ENCODE results near the gene DNAJC7. TPM values are rescaled to one million over a fixed set of nuclear protein-coding genes. Genes with fewer than 3 reads are reported as not detected.
"Not testable (repeated sequence)": the region's sequence is repeated elsewhere in the genome, so short reads cannot be mapped to it uniquely, and the experiment has no call there.

The DNAJC7 gene
- total RNA-seq, 1 donor from 2014 or later = 103 TPM

GRCh38 chr17:42016411-42016831, 818 bp downstream of the DNAJC7 start:
- intact Hi-C loops (cut with micrococcal nuclease) = loop anchor here (2.0 to 5.0 kb wide), 3 partner anchors 86 to 520 kb away; partner anchors contain the start of genes NAGLU, ODAD4 and STAT5A

GRCh38 chr17:42013740-42014139, 3.5 kb downstream of the DNAJC7 start:
- intact Hi-C loops (cut with micrococcal nuclease) = not testable (repeated sequence)

GRCh38 chr17:42012363-42012762, 4.9 kb downstream of the DNAJC7 start:
- intact Hi-C loops (cut with micrococcal nuclease) = not testable (repeated sequence)

DNA sequence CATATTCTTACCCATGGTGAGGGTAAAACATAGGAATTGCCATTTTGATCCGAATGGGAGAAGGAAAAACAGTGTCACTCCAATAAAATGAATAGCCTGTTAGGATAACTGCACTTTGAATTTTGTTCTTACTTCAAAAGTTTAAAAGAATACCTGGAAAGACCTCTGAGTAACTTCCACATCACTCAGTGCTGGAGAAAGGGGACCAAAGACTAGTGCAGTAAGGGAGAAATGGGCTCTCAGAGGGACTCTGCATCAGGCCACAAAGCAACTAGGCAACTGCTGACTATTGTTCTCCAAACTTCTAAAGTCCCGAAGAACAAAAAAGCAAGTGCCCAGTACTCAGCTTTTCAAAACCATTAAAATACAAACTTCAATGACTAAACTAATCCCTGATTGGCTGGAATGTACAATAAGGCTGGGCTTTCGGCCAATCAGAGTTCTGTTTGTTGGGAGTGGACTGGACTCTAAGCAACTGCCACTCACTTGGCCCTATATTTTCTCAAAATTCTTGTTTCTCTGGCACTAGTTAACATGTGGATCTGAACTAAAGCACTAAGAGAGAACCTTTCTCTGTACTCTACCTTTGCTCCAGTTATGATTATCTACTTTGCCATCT, 6.2 kb downstream of the DNAJC7 start:
- intact Hi-C loops (cut with micrococcal nuclease) = no loop called here

GRCh38 chr17:42010266-42010680, 7.0 kb downstream of the DNAJC7 start:
- intact Hi-C loops (cut with micrococcal nuclease) = not testable (repeated sequence)

DNA sequence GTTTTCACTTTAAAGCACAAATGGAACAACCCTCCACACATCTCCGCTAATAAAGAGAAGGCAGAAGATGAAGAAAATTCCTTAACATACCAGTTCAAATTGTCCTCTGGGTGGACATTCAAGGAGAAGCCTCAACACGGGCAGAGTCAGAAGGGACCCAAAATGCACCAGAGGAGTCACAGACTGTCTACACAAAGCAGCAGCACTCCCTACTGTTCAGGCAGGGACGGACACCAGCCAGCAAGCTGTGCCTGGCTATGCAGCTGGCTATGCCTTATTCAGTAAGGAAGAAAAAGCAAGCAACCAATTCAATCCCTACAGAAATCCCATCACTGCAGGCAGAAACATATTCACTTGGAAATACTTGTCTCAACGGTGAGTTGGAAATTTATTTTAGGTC, 8.1 kb downstream of the DNAJC7 start:
- intact Hi-C loops (cut with micrococcal nuclease) = no loop called here

GRCh38 chr17:42005166-42005565, 12.1 kb downstream of the DNAJC7 start:
- intact Hi-C loops (cut with micrococcal nuclease) = no loop called here

- intact Hi-C loops (cut with micrococcal nuclease) = no loop called here
Observed at GRCh38 chr17:42002792-42003301, 14.4 kb downstream of the DNAJC7 start.

DNA sequence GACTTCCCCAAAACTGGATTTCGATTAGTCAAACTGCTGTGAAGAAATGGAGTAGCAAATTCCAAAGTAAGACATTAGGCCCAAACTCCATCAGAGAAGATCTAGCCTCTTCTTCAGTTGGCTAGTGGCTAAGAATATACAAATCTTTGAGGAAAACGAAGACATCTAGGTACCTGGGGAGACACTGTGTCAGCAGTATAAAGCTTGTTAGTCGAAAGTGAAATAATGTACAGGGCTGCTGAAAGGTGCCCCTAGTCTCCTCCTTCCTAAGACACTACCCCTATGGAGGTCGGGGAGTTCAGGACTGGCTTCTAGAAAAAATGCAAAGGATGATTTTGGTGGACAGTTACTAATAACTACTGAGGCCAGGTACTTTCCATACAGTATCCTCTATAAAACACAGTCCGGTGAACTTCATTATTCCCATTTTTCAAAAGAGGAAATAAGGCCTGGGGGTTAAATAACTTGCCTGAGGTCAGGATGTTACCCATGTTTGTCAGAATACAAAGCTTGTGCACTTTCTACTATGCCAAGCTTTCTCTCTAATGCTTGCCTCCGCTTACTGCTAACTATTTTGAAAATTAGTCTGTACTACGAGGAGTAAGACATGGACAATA, 15.0 kb downstream of the DNAJC7 start:
- intact Hi-C loops (cut with micrococcal nuclease) = no loop called here

DNA sequence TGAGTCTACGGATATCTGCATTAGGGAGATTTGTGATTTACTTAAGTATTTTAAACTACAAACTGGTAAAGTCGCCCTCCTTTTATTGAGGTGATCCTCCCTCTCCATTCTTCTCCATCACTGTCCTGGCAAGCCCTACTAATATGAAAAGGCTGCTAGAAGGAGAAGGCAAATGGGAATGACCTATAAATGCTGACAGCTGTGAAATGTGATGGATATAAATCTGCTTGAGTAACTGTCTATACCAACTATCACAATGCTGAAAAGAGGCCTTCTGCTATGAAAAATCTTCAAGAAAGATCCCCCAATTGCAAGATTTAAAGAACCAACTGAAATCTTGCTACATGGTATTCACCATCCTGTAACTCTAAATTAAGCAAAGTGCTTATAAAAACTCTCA, 15.5 kb downstream of the DNAJC7 start:
- intact Hi-C loops (cut with micrococcal nuclease) = no loop called here

DNA sequence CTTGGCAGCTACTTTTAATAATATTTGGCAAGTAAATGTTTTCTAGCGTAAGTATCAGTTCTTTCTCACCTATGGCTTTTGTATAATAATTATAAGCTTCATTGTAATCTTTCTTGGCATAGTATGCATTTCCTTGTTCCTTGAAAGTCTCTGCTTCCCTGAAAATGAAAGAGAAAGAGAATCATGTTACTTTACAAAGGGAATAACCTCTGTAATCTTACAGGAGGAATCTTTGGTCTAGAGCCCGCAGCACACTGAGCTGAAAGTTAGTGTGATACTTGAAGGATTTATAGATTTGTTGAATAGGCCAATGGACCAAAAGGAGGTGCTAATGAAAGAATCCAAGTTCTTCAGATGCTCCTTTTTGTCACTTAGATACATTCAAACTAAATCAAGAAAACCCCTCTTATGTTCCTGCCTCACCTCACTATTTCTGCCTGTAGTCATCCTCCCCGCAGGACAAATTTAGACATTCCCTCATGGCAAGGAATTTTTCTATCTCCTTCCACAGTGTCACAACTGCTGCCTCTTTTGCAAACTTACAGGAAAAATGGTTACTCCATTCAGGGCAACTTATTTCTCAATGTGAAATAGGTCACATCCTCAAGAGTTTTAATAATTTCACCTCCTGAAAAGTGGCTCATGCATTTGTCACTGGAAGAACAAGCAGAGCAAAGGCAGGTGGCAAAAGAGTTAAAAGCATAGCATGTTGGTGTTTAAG, 16.7 kb downstream of the DNAJC7 start:
- intact Hi-C loops (cut with micrococcal nuclease) = no loop called here

- intact Hi-C loops (cut with micrococcal nuclease) = no loop called here
Observed at GRCh38 chr17:41998497-41998896, 18.7 kb downstream of the DNAJC7 start.

DNA sequence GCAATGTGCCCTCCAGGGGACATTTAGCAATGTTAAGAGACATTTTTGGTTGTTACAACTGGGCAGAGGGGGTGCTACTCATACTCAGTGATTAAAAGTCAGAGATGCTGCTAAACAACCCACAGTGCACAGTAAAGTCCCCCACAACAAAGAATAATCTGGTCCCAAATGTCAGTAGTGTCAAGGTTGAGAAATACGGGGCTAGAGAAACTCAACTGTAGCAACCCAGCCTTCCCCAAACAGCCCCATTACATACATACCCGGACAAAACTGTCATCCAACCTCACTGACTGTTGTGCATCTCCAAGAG, 20.4 kb downstream of the DNAJC7 start:
- intact Hi-C loops (cut with micrococcal nuclease) = no loop called here

DNA sequence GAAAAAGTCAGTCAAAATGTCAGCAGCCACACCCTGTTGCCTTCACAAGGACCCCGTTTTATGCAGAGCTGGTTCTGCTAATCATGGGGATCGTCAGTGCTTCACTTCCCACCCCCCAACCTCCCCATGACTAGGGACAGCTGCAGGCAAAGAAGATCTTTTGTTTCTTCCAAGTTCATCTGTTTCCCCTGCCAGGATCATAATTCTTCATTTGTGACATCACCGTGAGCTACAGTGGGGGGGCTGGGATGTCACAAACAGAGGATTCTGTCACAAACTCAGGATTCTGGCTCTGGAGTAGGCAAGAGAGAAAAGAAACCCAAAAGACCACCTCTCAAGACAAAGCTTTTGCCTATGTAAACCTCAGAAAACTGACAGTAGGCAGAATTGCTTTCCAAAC, 24.7 kb downstream of the DNAJC7 start:
- intact Hi-C loops (cut with micrococcal nuclease) = no loop called here

DNA sequence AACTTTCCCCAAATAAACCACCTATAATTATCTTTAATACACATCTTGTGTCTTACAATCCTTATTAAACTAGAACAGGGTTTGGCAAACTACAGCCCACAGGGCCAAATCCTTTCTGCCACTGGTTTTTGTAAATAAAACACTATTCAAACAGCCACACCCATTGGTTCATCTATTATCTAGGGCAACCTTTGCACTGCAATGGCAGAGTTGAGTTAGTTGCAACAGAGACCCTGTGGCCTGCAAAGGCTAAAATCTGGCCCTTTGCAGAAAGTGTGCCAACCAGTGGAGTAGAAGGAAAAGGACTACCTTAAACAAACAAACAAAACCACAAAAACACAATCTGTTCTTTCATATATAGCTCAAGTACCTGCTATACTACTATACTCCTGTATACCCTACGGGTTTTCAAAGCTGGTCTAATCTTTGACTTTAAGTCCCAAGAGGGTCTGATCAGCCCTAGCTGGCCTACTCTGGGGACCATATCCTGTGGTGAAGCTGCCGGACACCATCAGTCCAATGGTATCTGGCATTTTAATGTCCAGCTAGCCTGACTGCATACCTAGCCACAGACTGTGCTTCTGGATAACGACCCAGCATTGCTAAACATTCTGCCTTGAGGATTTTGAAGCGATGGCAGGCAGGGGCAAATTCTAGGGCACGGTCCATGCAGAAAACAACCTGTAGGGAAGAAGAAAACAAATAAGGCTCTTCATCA, 27.4 kb downstream of the DNAJC7 start:
- intact Hi-C loops (cut with micrococcal nuclease) = no loop called here

DNA sequence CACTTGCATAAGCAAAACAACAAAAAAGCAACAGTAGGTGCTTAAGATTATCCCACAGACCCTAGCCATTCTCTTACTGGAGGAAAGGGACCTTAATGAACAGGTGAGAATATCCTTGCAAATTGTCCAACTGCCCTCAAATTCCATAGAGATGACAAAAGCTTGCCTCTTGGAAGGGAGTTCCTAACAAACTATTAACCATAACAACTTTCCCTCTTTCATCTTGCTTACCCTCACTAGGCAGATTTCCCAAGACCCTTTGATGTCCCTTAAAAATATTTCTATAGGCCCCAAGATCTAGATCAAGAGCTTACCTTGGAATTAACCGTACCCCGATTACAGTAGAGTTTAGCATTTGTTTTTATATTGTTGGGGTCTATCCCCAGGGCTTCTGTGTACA, 28.8 kb downstream of the DNAJC7 start:
- intact Hi-C loops (cut with micrococcal nuclease) = no loop called here

DNA sequence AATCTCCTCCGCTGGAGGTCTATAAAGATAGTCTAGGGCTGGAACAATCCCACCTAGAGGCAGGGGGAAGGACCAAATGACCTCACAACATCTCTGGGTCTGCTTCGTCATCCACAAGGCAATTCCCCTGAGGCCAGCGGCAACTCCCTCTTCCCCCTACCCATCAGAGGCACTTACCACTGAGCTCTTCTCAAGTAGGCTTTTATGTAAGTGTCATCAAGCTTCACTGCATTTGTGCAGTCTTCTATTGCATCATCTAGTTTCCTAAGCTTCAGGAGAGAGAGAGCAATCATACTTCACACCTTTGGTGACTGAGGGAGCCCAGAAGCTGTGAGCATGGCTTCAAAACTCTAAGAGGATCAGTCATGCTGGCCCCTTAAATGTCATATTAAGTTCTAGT, 29.6 kb downstream of the DNAJC7 start:
- intact Hi-C loops (cut with micrococcal nuclease) = no loop called here

DNA sequence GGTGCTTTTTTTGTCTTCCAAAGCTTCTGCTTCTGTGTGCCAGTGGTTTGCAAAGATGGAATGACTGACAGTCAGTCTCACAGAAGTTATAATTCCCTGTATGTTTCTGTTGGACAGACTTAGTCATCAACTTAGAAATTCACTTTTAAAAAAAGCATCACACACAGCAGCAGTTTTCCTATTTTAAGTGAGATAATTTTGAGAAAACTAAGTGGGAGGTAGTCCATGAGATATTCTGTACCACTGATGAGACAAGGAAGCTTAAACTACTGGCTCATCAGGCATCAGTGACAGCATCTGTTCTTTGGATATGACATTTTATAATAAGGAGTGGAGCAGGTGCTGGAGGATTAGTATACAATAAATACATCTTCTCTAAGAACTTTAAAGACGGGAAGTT, 30.6 kb downstream of the DNAJC7 start:
- intact Hi-C loops (cut with micrococcal nuclease) = no loop called here

- intact Hi-C loops (cut with micrococcal nuclease) = no loop called here
Observed at GRCh38 chr17:41985919-41986318, 31.3 kb downstream of the DNAJC7 start.

GRCh38 chr17:41984454-41984853, 32.8 kb downstream of the DNAJC7 start:
- intact Hi-C loops (cut with micrococcal nuclease) = no loop called here

DNA sequence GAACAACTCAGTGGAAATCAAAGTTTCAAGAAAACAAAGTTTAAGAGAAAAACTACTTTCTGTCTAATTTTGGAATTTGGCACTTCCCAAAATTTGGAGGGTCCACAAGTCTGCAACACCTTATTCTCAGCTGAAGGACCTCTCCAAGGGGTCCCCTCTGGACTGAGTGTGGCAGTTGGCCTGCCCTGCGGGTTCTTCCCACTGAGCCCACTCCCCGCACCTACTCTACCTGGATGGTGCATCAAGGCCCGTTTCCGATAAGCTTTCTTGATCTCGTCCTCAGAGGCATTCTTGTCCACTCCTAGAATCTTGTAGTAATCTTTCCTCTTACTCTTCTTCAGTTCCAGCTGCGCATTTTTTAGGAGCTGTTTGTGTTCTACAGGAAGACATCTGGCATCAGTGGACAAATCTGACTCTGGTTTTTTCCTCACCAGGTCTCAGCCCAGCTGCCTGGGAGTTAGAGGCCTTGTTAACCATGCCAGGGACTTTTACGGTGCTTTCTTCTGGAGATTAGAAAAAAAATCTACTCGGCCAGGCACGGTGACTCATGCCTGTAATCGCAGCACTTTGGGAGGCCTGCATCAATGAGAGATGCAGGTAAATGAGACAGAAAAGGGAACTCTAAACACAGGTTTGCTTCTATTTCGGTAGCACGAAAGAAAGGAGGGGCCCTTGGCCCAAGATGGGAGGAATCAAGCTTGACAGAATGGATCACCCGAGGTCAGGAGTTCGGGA, 35.0 kb downstream of the DNAJC7 start:
- intact Hi-C loops (cut with micrococcal nuclease) = no loop called here

All from T-helper 1 cell treated with Interleukin-12 subunit alpha and Interleukin-12 subunit beta and Interleukin-4 antibody, amounts not matched to agents 30 ng/mL and 1 ng/mL, for 36 hours (primary cell).